Keratinocyte (primary cell): ENCODE data around the gene NRP2. TPM values are rescaled to one million over a fixed set of nuclear protein-coding genes. Genes with fewer than 3 reads are reported as not detected.

Experiments
- DNase-seq: peaks from one replicate; pipeline ENCODE4 v3.0.0-alpha.2; 2011; ENCODE audit warnings: low read depth, missing footprints, low spot score
- FAIRE-seq: peaks from 2 replicates; lab custom pipeline; 2011; peaks lifted over from hg19 to GRCh38; lab: Jason Lieb, UNC
- H2AFZ ChIP-seq: 2 replicates; pipeline ENCODE4 v1.6.0; 2012; ENCODE audit warnings: low read length, control low read depth, inconsistent platforms; ENCODE audit not compliant: control insufficient read depth
- H3K27ac ChIP-seq: 2 replicates; pipeline ENCODE4 v1.5.1; 2011; ENCODE audit warnings: low read length; ENCODE audit not compliant: control insufficient read depth, insufficient read depth
- H3K27me3 ChIP-seq: 3 replicates; pipeline ENCODE4 v1.6.0; 2011; ENCODE audit warnings: low read length; ENCODE audit not compliant: control insufficient read depth, insufficient read depth; ENCODE audit errors: extremely low read depth
- H3K36me3 ChIP-seq, 2 experiments: 2 replicates in 1 of 2; 3 replicates in 1 of 2; pipeline ENCODE4 v1.5.1; 2011; ENCODE audit warnings: low read length in 2 of 2, mild to moderate bottlenecking in 1 of 2; ENCODE audit not compliant: control insufficient read depth in 2 of 2, insufficient read depth in 2 of 2; ENCODE audit errors: extremely low read depth in 1 of 2
- H3K4me1 ChIP-seq: 3 replicates; pipeline ENCODE4 v1.5.1; 2011; ENCODE audit warnings: low read length; ENCODE audit not compliant: control insufficient read depth, insufficient read depth; ENCODE audit errors: extremely low read depth
- H3K4me2 ChIP-seq: 3 replicates; pipeline ENCODE4 v1.6.0; 2011; ENCODE audit warnings: low read depth, low read length; ENCODE audit not compliant: control insufficient read depth, insufficient read depth; ENCODE audit errors: extremely low read depth
- H3K4me3 ChIP-seq, 3 experiments: fragments of 200-600 bp in 1 of 3; sonication (generic) in 1 of 3; 2 replicates in 2 of 3; 3 replicates in 1 of 3; pipeline ENCODE4 v1.5.1; 2011 to 2016; ENCODE audit warnings: low read length in 3 of 3, mild to moderate bottlenecking in 3 of 3, control low read depth in 2 of 3, inconsistent platforms in 1 of 3, low read depth in 1 of 3, mixed read lengths in 1 of 3, mixed run types in 1 of 3, moderate library complexity in 1 of 3; ENCODE audit not compliant: control insufficient read depth in 2 of 3, insufficient read depth in 2 of 3; ENCODE audit errors: extremely low read depth in 1 of 3
- H3K79me2 ChIP-seq: 2 replicates; pipeline ENCODE4 v1.6.0; 2012; ENCODE audit warnings: low read length; ENCODE audit not compliant: control insufficient read depth, insufficient read depth
- H3K9ac ChIP-seq: 3 replicates; pipeline ENCODE4 v1.6.0; 2011; ENCODE audit warnings: low read length; ENCODE audit not compliant: control insufficient read depth, insufficient read depth; ENCODE audit errors: extremely low read depth
- H3K9me1 ChIP-seq: 3 replicates; pipeline ENCODE4 v1.6.0; 2011; ENCODE audit warnings: low read length; ENCODE audit not compliant: control insufficient read depth, insufficient read depth; ENCODE audit errors: extremely low read depth
- H3K9me3 ChIP-seq: 2 replicates; pipeline ENCODE4 v1.5.1; 2012; ENCODE audit warnings: low read depth, low read length; ENCODE audit not compliant: control insufficient read depth
- H4K20me1 ChIP-seq: 3 replicates; pipeline ENCODE4 v1.6.0; 2011; ENCODE audit warnings: low read length; ENCODE audit not compliant: control insufficient read depth, insufficient read depth; ENCODE audit errors: extremely low read depth
- CTCF ChIP-seq, 3 experiments: IDR thresholded peaks in 1 of 3; conservative IDR thresholded peaks in 1 of 3; optimal IDR thresholded peaks in 1 of 3; 2 replicates in 2 of 3; 3 replicates in 1 of 3; pipeline versions ENCODE3 to v1.5.1; 2011; ENCODE audit warnings: low read length in 3 of 3, mild to moderate bottlenecking in 3 of 3, moderate library complexity in 2 of 3, control low read depth in 1 of 3, inconsistent platforms in 1 of 3; ENCODE audit not compliant: insufficient read depth in 2 of 3; ENCODE audit errors: extremely low read depth in 1 of 3
- EZH2 ChIP-seq: IDR thresholded peaks from one replicate; pipeline ENCODE4 v1.6.1; 2012; ENCODE audit warnings: inconsistent platforms, mild to moderate bottlenecking, low read length, moderate library complexity
- dilution Hi-C: fragments of 300-500 bp; cut with MboI; formaldehyde crosslinking; loops from one replicate; pipeline ENCODE4 v1.7.0; 2020; ENCODE audit warnings: low sequenced_read_pairs; ENCODE audit not compliant: extremely low pct_ligation_motif_present
- polyA plus RNA-seq, 5 experiments: library from polyadenylated mRNA; depleted of rRNA in 3 of 5; stranded (reverse) in 3 of 5; stranded (forward) in 1 of 5; unstranded in 1 of 5; fragments of >200 nt; gene quantifications; 1 replicate in 1 of 5; 2 replicates in 3 of 5; 3 replicates in 1 of 5; pipeline versions ENCODE4 v1.2.1 to v1.2.3, GENCODE V29; 2011 to 2012; ENCODE audit warnings: missing spikeins in 2 of 5, low read depth in 1 of 5, low replicate concordance in 1 of 5

The NRP2 gene
- polyA plus RNA-seq, 1 donor (not counting 4 experiments of a cell fraction or from before 2014, with no cell fraction given), result 20.6 TPM

- Histone ChIP-seq H3K4me1 (peaks cover 29% of the 10 kb centered on the region), H2AFZ (peak overlapping the region; percentile 23), H3K79me2 (no peaks in the 10 kb centered on the region), H3K9me3 (peaks cover 2% of the 10 kb centered on the region), H3K9ac (peak overlapping the region; percentile 72), H3K4me2 (peak overlapping the region; percentile 45), H3K27ac (peak overlapping the region; percentile 87), H4K20me1 (no peaks in the 10 kb centered on the region), H3K4me3 (no peak overlapping the region), H3K9me1 (no peaks in the 10 kb centered on the region), H3K27me3 (no peaks in the 10 kb centered on the region), H3K36me3 (peaks cover 7 to 19% of the 10 kb centered on the region in 2 experiments)
- DNase-seq (no peak), FAIRE-seq (peak; percentile 68)
- dilution Hi-C loops, result no loop called here
- TF ChIP-seq EZH2 (no peak), CTCF (optimal IDR thresholded peaks at IDR 0.05 in 1 of 3, IDR thresholded peaks at IDR 0.05 in 1 of 3, conservative IDR thresholded peaks at IDR 0.05 in 1 of 3; ENCODE audit: extremely low read depth in 1 of 3, insufficient read depth in 2 of 3, low read length in 3 of 3) (peak; percentile 55 to 84 (median 74))
Observed at GRCh38 chr2:205763708-205764211, 81.5 kb downstream of the NRP2 start.

- Histone ChIP-seq H3K9me1 (no peaks in the 10 kb centered on the region), H3K4me2 (peak overlapping the region; percentile 45), H3K4me1 (peaks cover 35% of the 10 kb centered on the region), H4K20me1 (no peaks in the 10 kb centered on the region), H3K27me3 (no peaks in the 10 kb centered on the region), H3K79me2 (no peaks in the 10 kb centered on the region), H3K9me3 (peaks cover 2% of the 10 kb centered on the region), H3K36me3 (peaks cover 7 to 19% of the 10 kb centered on the region in 2 experiments), H3K9ac (peak overlapping the region; percentile 72), H2AFZ (peak overlapping the region; percentile 23), H3K27ac (peak overlapping the region; percentile 87), H3K4me3 (no peak overlapping the region)
- TF ChIP-seq EZH2 (no peak), CTCF (optimal IDR thresholded peaks at IDR 0.05 in 1 of 3, IDR thresholded peaks at IDR 0.05 in 1 of 3, conservative IDR thresholded peaks at IDR 0.05 in 1 of 3; ENCODE audit: extremely low read depth in 1 of 3, insufficient read depth in 2 of 3, low read length in 3 of 3) (no peak)
- dilution Hi-C loops, result no loop called here
- DNase-seq (no peak), FAIRE-seq (no peak)
Observed at GRCh38 chr2:205764270-205764746, 82.0 kb downstream of the NRP2 start.
